Measurements from ENCODE around the gene ZNF22.

ZNF22 gene

DNA sequence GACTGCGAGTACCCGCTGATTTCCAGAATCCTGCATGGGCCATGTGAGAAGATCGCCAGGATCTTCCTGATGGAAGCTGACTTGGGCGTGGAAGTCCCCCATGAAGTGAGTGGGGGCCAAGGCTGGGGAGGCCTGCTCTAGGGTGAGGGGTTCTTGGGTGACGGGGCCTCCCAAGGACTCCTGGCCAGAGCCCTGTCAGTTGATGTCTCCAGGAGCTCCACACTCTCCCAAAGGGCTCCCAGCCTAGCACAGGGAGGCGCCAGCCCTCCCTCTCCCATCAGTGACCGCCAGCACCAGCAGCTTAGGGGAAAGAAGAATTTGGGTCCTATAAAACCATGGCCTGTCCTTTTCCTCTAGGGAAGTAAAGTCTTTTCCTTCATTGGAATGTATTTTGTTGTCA is 9.8 kb upstream of the ZNF22 start:
- Histone ChIP-seq H3K9me3 (no peaks in the 10 kb centered on the region), H3K4me1 (peaks cover 0 to 80% (median 66%) of the 10 kb centered on the region in 4 donors), H3K36me3 (peaks cover 0 to 10% (median 0%) of the 10 kb centered on the region in 3 donors), H3K4me3 (no peak overlapping the region), H3K27me3 (no peaks in the 10 kb centered on the region), H3K27ac (peak overlapping the region; percentile 90 to 91)
- DNase-seq, result no peak
- intact Hi-C loops (cut with DNase I; ENCODE audit: low total_unique reads), result no loop called here
- TF ChIP-seq, protein P1, sequence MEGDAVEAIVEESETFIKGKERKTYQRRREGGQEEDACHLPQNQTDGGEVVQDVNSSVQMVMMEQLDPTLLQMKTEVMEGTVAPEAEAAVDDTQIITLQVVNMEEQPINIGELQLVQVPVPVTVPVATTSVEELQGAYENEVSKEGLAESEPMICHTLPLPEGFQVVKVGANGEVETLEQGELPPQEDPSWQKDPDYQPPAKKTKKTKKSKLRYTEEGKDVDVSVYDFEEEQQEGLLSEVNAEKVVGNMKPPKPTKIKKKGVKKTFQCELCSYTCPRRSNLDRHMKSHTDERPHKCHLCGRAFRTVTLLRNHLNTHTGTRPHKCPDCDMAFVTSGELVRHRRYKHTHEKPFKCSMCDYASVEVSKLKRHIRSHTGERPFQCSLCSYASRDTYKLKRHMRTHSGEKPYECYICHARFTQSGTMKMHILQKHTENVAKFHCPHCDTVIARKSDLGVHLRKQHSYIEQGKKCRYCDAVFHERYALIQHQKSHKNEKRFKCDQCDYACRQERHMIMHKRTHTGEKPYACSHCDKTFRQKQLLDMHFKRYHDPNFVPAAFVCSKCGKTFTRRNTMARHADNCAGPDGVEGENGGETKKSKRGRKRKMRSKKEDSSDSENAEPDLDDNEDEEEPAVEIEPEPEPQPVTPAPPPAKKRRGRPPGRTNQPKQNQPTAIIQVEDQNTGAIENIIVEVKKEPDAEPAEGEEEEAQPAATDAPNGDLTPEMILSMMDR (IDR thresholded peaks at IDR 0.05), result no peak

DNA sequence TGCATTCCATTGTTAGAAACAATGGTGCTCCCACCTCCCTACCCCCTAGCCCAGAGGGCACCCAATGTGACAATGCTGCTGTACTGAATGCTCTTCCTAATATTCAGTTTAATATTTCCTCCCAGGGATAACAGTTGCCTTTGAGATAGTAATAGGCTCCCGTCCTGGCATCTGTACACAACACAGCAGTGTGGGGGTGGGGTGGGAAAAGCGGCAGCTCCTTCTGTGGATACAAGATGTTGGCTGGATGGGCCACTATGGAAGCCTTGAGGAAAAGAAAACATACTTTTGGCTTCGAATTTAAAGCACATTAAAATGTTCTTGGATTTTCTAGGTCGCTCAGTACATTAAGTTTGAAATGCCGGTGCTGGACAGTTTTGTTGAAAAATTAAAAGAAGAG is 9.2 kb upstream of the ZNF22 start:
- H3K4me3 ChIP-seq, result no peak overlapping the region
- H3K4me1 ChIP-seq, result peaks cover 0 to 80% (median 65%) of the 10 kb centered on the region in 4 donors

DNA sequence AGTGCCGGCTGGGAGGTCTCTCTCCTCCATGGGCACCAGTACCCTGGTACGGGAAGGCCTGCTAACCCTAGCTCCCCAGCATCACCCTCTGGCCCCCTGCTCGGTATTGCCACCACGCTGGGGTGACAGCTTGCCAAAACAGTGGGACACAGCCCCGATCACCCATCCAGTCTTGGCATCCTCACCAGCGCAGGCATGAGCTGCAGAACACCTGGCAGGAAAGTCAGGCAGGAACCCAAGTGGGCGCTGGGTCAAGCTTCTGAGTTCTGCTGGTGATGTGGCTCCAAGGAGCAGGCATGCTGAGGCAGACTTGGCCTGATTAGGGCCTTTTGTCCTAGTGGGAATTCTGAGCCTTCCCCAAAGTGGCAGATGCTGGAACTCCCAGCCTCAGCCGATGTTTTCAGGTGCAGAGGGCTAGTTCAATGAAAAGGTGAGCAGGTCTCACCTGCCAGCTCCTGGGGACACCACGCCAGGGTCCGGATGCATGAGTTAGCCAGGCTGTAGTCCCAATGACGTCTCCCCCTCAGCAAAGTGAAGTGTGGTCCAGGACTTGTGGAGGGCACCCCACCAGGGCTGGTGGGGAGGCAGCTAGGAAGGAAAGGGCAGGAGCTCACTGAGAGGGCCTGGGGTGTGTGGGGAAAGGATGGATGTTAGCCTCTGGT is 8.5 kb upstream of the ZNF22 start:
- TF ChIP-seq, protein P1 (IDR thresholded peaks at IDR 0.05), result no peak
- intact Hi-C loops (cut with DNase I; ENCODE audit: low total_unique reads), result no loop called here
- Histone ChIP-seq H3K9me3 (no peaks in the 10 kb centered on the region), H3K4me3 (no peak overlapping the region), H3K27ac (peak overlapping the region; percentile 90 to 91), H3K27me3 (no peaks in the 10 kb centered on the region), H3K36me3 (peaks cover 0 to 10% (median 0%) of the 10 kb centered on the region in 3 donors), H3K4me1 (peaks cover 3 to 80% (median 66%) of the 10 kb centered on the region in 4 donors)
- DNase-seq, result peak; percentile 43 to 74

More for the DNA sequence above, 9.2 kb upstream of the ZNF22 start:
- Histone ChIP-seq H3K27me3 (no peaks in the 10 kb centered on the region), H3K36me3 (peaks cover 0 to 10% (median 0%) of the 10 kb centered on the region in 3 donors), H3K27ac (peak overlapping the region; percentile 90 to 91), H3K9me3 (no peaks in the 10 kb centered on the region)
- intact Hi-C loops (cut with DNase I; ENCODE audit: low total_unique reads), result no loop called here
- DNase-seq, result peak; percentile 64 to 78
- TF ChIP-seq, protein P1 (IDR thresholded peaks at IDR 0.05), result no peak

DNA sequence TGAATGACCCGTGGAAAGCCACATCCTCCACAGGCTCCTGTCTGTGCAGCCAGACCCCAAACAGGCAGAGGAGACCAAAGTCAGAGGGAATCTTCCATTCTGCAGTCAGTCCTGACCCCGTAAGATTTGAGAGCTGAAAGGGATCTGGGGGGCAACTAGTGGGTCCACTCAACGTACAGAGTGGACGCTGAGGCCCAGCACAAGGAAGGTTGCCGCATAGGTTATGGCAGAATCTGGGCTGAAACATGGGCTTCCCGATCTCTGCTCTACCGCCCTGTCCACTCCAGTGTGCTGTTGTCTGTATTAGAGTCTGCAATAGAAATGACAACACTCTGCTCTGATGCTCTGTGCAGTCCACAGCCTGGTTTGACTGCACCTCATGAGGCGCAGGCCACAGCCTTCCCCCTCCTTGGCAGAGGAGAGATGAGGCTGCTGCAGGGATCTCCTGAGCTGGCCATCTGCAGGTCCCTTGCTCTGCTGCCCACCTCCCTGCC is 7.9 kb upstream of the ZNF22 start:
- DNase-seq, result no peak
- peaks cover 0 to 10% (median 0%) of the 10 kb centered on the region in 3 donors for H3K36me3 ChIP-seq
- H3K4me1 ChIP-seq, result peaks cover 6 to 80% (median 69%) of the 10 kb centered on the region in 4 donors
- no peaks in the 10 kb centered on the region for H3K27me3 ChIP-seq
- intact Hi-C loops (cut with DNase I; ENCODE audit: low total_unique reads), result no loop called here
- no peaks in the 10 kb centered on the region for H3K9me3 ChIP-seq
- TF ChIP-seq, protein P1 (IDR thresholded peaks at IDR 0.05), result no peak
- peak overlapping the region; percentile 90 to 91 for H3K27ac ChIP-seq
- no peak overlapping the region for H3K4me3 ChIP-seq

DNA sequence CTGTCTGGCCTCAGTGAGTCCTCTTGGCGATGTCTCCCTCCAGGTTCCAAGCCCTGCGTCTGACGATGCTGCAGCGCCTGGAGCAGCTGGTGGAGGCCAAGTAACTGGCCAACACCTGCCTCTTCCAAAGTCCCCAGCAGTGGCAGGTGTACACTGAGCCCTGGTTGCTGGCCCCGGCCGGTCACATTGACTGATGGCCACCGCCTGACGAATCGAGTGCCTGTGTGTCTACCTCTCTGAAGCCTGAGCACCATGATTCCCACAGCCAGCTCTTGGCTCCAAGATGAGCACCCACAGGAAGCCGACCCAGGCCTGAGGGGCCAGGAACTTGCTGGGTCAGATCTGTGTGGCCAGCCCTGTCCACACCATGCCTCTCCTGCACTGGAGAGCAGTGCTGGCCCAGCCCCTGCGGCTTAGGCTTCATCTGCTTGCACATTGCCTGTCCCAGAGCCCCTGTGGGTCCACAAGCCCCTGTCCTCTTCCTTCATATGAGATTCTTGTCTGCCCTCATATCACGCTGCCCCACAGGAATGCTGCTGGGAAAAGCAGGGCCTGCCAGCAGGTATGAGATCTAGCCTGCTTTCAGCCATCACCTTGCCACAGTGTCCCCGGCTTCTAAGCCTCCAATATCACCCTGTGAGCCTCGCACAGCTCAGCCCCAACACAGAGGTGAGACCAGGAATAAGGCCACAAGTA is 7.3 kb upstream of the ZNF22 start:
- H3K27ac ChIP-seq, result peak overlapping the region; percentile 90 to 91
- H3K27me3 ChIP-seq, result no peaks in the 10 kb centered on the region
- TF ChIP-seq, protein P1 (IDR thresholded peaks at IDR 0.05), result no peak
- H3K4me1 ChIP-seq, result peaks cover 6 to 80% (median 73%) of the 10 kb centered on the region in 4 donors
- intact Hi-C loops (cut with DNase I; ENCODE audit: low total_unique reads), result no loop called here
- H3K4me3 ChIP-seq, result no peak overlapping the region
- DNase-seq, result peak; percentile 21 to 67
- H3K9me3 ChIP-seq, result no peaks in the 10 kb centered on the region
- H3K36me3 ChIP-seq, result peaks cover 0 to 10% (median 0%) of the 10 kb centered on the region in 3 donors
